K562 (cell line): Measurements from ENCODE around the gene VPS26A. TPM values are rescaled to one million over a fixed set of nuclear protein-coding genes. Genes with fewer than 3 reads are reported as not detected.

Experiments
- ATAC-seq: fragments of 200-7000 bp; cut with Tn5 transposase; 3 replicates; pipeline ENCODE4 v1.9.1; 2020; ENCODE audit warnings: moderate library complexity
- BruUV-seq: library from RNA; stranded (reverse); fragments of 400-500 nt; replicated peaks from 2 replicates; lab custom pipeline; 2021; lab: Mats Ljungman, UMichigan
- CTCF ChIA-PET: fragments of 300-600 bp; formaldehyde crosslinking; extraction: SDS; loops from one replicate; lab custom pipeline; 2021; ENCODE audit warnings: low intra/inter-chr PET ratio; lab: Yijun Ruan, JAX
- POLR2A ChIA-PET: fragments of 300-600, 350-650 bp; sonication (Branson Sonifier 250); formaldehyde crosslinking; extraction: SDS; loops from one replicate; lab custom pipeline; 2021; ENCODE audit warnings: antibody characterized with exemption, inconsistent platforms; lab: Yijun Ruan, JAX
- DNase-seq, 4 experiments: peaks; one replicate each; pipeline versions ENCODE4 v3.0.0 to v3.0.0-alpha.2; 2011 to 2018; ENCODE audit warnings: low spot score in 3 of 4, mixed read lengths in 3 of 4; ENCODE audit errors: extremely low read depth in 1 of 4
- FAIRE-seq: peaks from 2 replicates; lab custom pipeline; 2011; peaks lifted over from hg19 to GRCh38; lab: Jason Lieb, UNC
- H2AFZ ChIP-seq: 2 replicates; pipeline ENCODE4 v1.6.0; 2011; ENCODE audit warnings: low read depth, low read length, control low read depth, inconsistent platforms
- H3K27ac ChIP-seq: fragments of 200-600 bp; 3 replicates; pipeline ENCODE4 v1.8.0; 2011; ENCODE audit warnings: low read depth, mild to moderate bottlenecking, control low read depth, inconsistent platforms, low read length, moderate library complexity, mixed read lengths; ENCODE audit errors: extremely low read depth
- H3K27me3 ChIP-seq, 2 experiments: fragments of 300-600 bp in 1 of 2; 2 replicates in 1 of 2; 3 replicates in 1 of 2; pipeline versions ENCODE4 v1.6.0 to v1.8.0; 2011; ENCODE audit warnings: inconsistent platforms in 2 of 2, low read length in 2 of 2, mild to moderate bottlenecking in 1 of 2, mixed read lengths in 1 of 2, moderate library complexity in 1 of 2; ENCODE audit not compliant: control insufficient read depth in 2 of 2, insufficient read depth in 2 of 2
- H3K36me3 ChIP-seq: fragments of 300-600 bp; 3 replicates; pipeline ENCODE4 v1.8.0; 2011; ENCODE audit warnings: mild to moderate bottlenecking, low read length, inconsistent platforms; ENCODE audit not compliant: control insufficient read depth, insufficient read depth
- H3K4me1 ChIP-seq, 2 experiments: fragments of 200-600 bp in 1 of 2; replicated peaks in 1 of 2; 2 replicates in 1 of 2; 3 replicates in 1 of 2; pipeline versions ENCODE4 v1.5.1 to v1.8.0; 2011; ENCODE audit warnings: inconsistent platforms in 2 of 2, low read length in 2 of 2, mild to moderate bottlenecking in 1 of 2, mixed read lengths in 1 of 2, moderate library complexity in 1 of 2; ENCODE audit not compliant: control insufficient read depth in 2 of 2, insufficient read depth in 2 of 2
- H3K4me2 ChIP-seq: 2 replicates; pipeline ENCODE4 v1.6.1; 2011; ENCODE audit warnings: low read length, control low read depth, inconsistent platforms, mixed read lengths; ENCODE audit not compliant: insufficient read depth
- H3K4me3 ChIP-seq: fragments of 200-600 bp; sonication (generic), shearing (Covaris generic); 2 replicates; pipeline ENCODE4 v1.5.1; 2016; ENCODE audit warnings: control low read depth, inconsistent platforms
- H3K79me2 ChIP-seq: fragments of 200-600 bp; 3 replicates; pipeline ENCODE4 v1.8.0; 2011; ENCODE audit warnings: low read length, inconsistent platforms; ENCODE audit not compliant: control insufficient read depth, insufficient read depth
- H3K9ac ChIP-seq, 2 experiments: 2 replicates each; pipeline versions ENCODE4 v1.6.0 to v1.6.1; 2011; ENCODE audit warnings: low read depth in 2 of 2, low read length in 2 of 2, control low read depth in 1 of 2, inconsistent platforms in 1 of 2, mild to moderate bottlenecking in 1 of 2, mixed read lengths in 1 of 2; ENCODE audit not compliant: insufficient read depth in 1 of 2
- H3K9me1 ChIP-seq: one replicate; pipeline ENCODE4 v1.6.0; 2011; ENCODE audit warnings: inconsistent platforms, mild to moderate bottlenecking, low read length, moderate library complexity; ENCODE audit not compliant: control insufficient read depth, insufficient read depth
- H3K9me3 ChIP-seq: replicated peaks from 2 replicates; pipeline ENCODE4 v1.5.1; 2011; ENCODE audit warnings: low read depth, low read length, inconsistent platforms; ENCODE audit not compliant: control insufficient read depth, insufficient read depth
- H4K20me1 ChIP-seq: replicated peaks from 2 replicates; pipeline ENCODE4 v1.6.1; 2011; ENCODE audit warnings: low read length, inconsistent platforms, mixed read lengths; ENCODE audit not compliant: control insufficient read depth, insufficient read depth
- BRCA1 ChIP-seq, 2 experiments: fragments of 450-650 bp in 1 of 2; sonication (generic) in 1 of 2; formaldehyde crosslinking in 1 of 2; IDR thresholded peaks; 2 replicates each; pipeline versions ENCODE4 v1.5.0 to v1.6.1; 2017 to 2020; ENCODE audit warnings: mild to moderate bottlenecking in 1 of 2, missing genetic modification reagents in 1 of 2
- CREB3L1 ChIP-seq: fragments of 450-650 bp; IDR thresholded peaks from 2 replicates; pipeline ENCODE4 v1.6.1; 2014; ENCODE audit warnings: low read depth, mild to moderate bottlenecking, moderate library complexity, borderline replicate concordance
- DNMT1 ChIP-seq: fragments of 450-650 bp; IDR thresholded peaks from 2 replicates; pipeline ENCODE4 v1.6.1; 2016; ENCODE audit warnings: antibody characterized with exemption, mild to moderate bottlenecking
- E2F3 ChIP-seq: fragments of 250-450 bp; sonication (Bioruptor Pico); IDR thresholded peaks from 2 replicates; pipeline ENCODE4 v1.4.0; 2020; ENCODE audit warnings: mild to moderate bottlenecking
- ELF2 ChIP-seq: fragments of 250-450 bp; sonication (Bioruptor Pico); IDR thresholded peaks from 2 replicates; pipeline ENCODE4 v1.5.0; 2021; ENCODE audit warnings: mild to moderate bottlenecking
- FOXA1 ChIP-seq: fragments of 450-650 bp; IDR thresholded peaks from 2 replicates; pipeline ENCODE4 v1.6.1; 2016; ENCODE audit warnings: mild to moderate bottlenecking, borderline replicate concordance
- GATAD2A ChIP-seq: fragments of 450-650 bp; IDR thresholded peaks from 2 replicates; pipeline ENCODE4 v1.6.1; 2017
- HDAC2 ChIP-seq: fragments of 450-650 bp; IDR thresholded peaks from 2 replicates; pipeline ENCODE4 v1.6.1; 2016; ENCODE audit warnings: mild to moderate bottlenecking
- HNRNPLL ChIP-seq: fragments of 200-400 bp; formaldehyde crosslinking; IDR thresholded peaks from 2 replicates; pipeline ENCODE4 v1.6.1; 2017; ENCODE audit warnings: low read length, low read depth, mild to moderate bottlenecking; ENCODE audit not compliant: poor library complexity, severe bottlenecking
- ILK ChIP-seq: fragments of 450-650 bp; IDR thresholded peaks from 2 replicates; pipeline ENCODE4 v1.6.1; 2016; ENCODE audit warnings: missing genetic modification characterization, low read depth, mild to moderate bottlenecking, missing compliant biosample characterization, moderate library complexity, borderline replicate concordance
- KLF16 ChIP-seq: IDR thresholded peaks from 2 replicates; pipeline ENCODE4 v1.6.1; 2016; ENCODE audit warnings: antibody characterized with exemption
- MEF2D ChIP-seq: conservative IDR thresholded peaks from 2 replicates; pipeline ENCODE4 v1.6.1; 2016; ENCODE audit warnings: low read depth, missing genetic modification characterization, missing compliant biosample characterization
- NFYB ChIP-seq: IDR thresholded peaks from 2 replicates; pipeline ENCODE4 v1.6.1; 2011; ENCODE audit warnings: mild to moderate bottlenecking, moderate library complexity; ENCODE audit not compliant: insufficient read length; ENCODE audit errors: extremely low read depth
- TARDBP ChIP-seq: fragments of 450-650 bp; IDR thresholded peaks from 2 replicates; pipeline ENCODE4 v1.6.1; 2016
- ZNF143 ChIP-seq: sonication (generic); formaldehyde crosslinking; IDR thresholded peaks from 2 replicates; pipeline ENCODE4 v1.9.0; 2022; ENCODE audit warnings: mild to moderate bottlenecking, missing genetic modification reagents
- WGBS: fragments of 100-300 bp; shearing (Covaris generic); methylation state at CpG from one replicate; pipeline ENCODE4 v1.1.6; 2016; ENCODE audit warnings: low coverage, mixed read lengths; ENCODE audit not compliant: insufficient coverage; ENCODE audit errors: missing lambda C conversion rate; 5-methylcytosine and 5-hydroxymethylcytosine counted together
- in situ Hi-C: fragments of 300-500 bp; cut with MboI; formaldehyde crosslinking; loops from 4 replicates; pipeline ENCODE4 v1.15.0; 2018; ENCODE audit warnings: inconsistent platforms, mixed read lengths
- intact Hi-C: fragments of 100-400 bp; cut with micrococcal nuclease; formaldehyde crosslinking; loops from 2 replicates; pipeline ENCODE4 v1.14.2; 2022
- polyA plus RNA-seq, 8 experiments: library from polyadenylated mRNA; depleted of rRNA in 4 of 8; stranded (reverse) in 5 of 8; unstranded in 3 of 8; fragments of >200 nt; fragmentation: Nextera tagmentation in 2 of 8; fragmentation: Illumina TruSeq in 1 of 8; extraction: Ambion mirVana in 2 of 8; extraction: Trizol in 1 of 8; gene quantifications; 2 replicates each; pipeline versions ENCODE4 v1.2.1 to v1.2.3, GENCODE V29; 2011 to 2014; ENCODE audit warnings: inconsistent platforms in 1 of 8, missing spikeins in 1 of 8
- total RNA-seq, 7 experiments: library from RNA; depleted of rRNA in 6 of 7; stranded (reverse); fragments of >200 nt in 6 of 7; fragmentation: Illumina TruSeq in 2 of 7; extraction: Trizol in 2 of 7; gene quantifications; 2 replicates each; pipeline versions ENCODE4 v1.2.1 to v1.2.3, GENCODE V29; 2011 to 2021; ENCODE audit warnings: low replicate concordance in 1 of 7

The VPS26A gene
- total and polyA plus RNA-seq, 9 of the 15 experiments (the other 6 are each of a cell fraction or from before 2014, with no cell fraction given), result 47.1 to 137 (median 69.3) TPM

- H3K9me1 ChIP-seq, result no peaks in the 10 kb centered on the region
- POLR2A ChIA-PET, result interaction anchor here (0.8 kb wide), 1 partner anchor 11 kb away, joined by 3 read pairs; no protein-coding TSS in a partner anchor
- no peak for TF ChIP-seq FOXA1
- no peak for ATAC-seq
- intact Hi-C loops (loop anchor here (5.0 kb wide), 1 partner anchor 97 kb away; no protein-coding TSS in a partner anchor), in situ Hi-C loops (no loop called here)
- CTCF ChIA-PET, result no interaction called here
- 0 out of 2 replicates have a peak overlapping the region, but pooled peaks have one; percentile 2 for H2AFZ ChIP-seq
- H3K27me3 ChIP-seq, result no peaks in the 10 kb centered on the region
- H3K79me2 ChIP-seq, result peaks cover 9% of the 10 kb centered on the region
- peaks cover 0 to 8% of the 10 kb centered on the region in 2 experiments; a peak in 3 of 5 replicates for H3K4me1 ChIP-seq
- H3K4me3 ChIP-seq, result no peak overlapping the region
- no peak for DNase-seq
- no peaks in the 10 kb centered on the region for H4K20me1 ChIP-seq
- no peak overlapping the region for H3K4me2 ChIP-seq
- WGBS, result 14% methylated on average over 1 of the region's 1 CpG
- FAIRE-seq, result no peak
- H3K9ac ChIP-seq, result no peak overlapping the region
- H3K27ac ChIP-seq, result no peak overlapping the region
- no peaks in the 10 kb centered on the region for H3K36me3 ChIP-seq
- BruUV-seq, result no TSS peak
- H3K9me3 ChIP-seq, result no peaks in the 10 kb centered on the region
Observed at GRCh38 chr10:69119896-69120295, 4.1 kb upstream of the VPS26A start.

- Histone ChIP-seq H3K9ac (peak overlapping the region; percentile 90 to 98), H3K9me3 (no peaks in the 10 kb centered on the region), H3K4me2 (peak overlapping the region; percentile 86), H3K79me2 (peaks cover 43% of the 10 kb centered on the region), H3K27ac (peak overlapping the region; percentile 90), H3K27me3 (no peaks in the 10 kb centered on the region), H3K36me3 (no peaks in the 10 kb centered on the region), H3K9me1 (no peaks in the 10 kb centered on the region), H3K4me3 (peak overlapping the region; percentile 84), H2AFZ (peak overlapping the region; percentile 90), H4K20me1 (no peaks in the 10 kb centered on the region), H3K4me1 (peaks cover 8 to 10% of the 10 kb centered on the region in 2 experiments; a peak in 3 of 5 replicates)
- WGBS, result under 1% methylated on average over 16 of the region's 16 CpGs
- in situ Hi-C loops (no loop called here), intact Hi-C loops (loop anchor here (2.0 to 5.0 kb wide), 2 partner anchors 29 to 94 kb away; no protein-coding TSS in a partner anchor)
- ATAC-seq (peak; percentile 76), FAIRE-seq (no peak), DNase-seq (peak; percentile 35 to 81 (median 54))
- CTCF ChIA-PET, result interaction anchor here (0.7 to 2.1 kb wide), 4 partner anchors 29 to 285 kb away, joined by 3 to 16 read pairs (median 4); no protein-coding TSS in a partner anchor
- BruUV-seq, result TSS peak; percentile 99
- POLR2A ChIA-PET, result interaction anchor here (0.6 to 1.0 kb wide), 4 partner anchors 137 to 549 kb away, joined by 3 to 4 read pairs (median 3); no protein-coding TSS in a partner anchor
- no peak for TF ChIP-seq ZNF143 (CRISPR knock-in tag)
- no peak for TF ChIP-seq NFYB
- peak; percentile 40; the same call in 1 of the 2 replicates for TF ChIP-seq KLF16
- peak; percentile 39 for TF ChIP-seq HNRNPLL
- TF ChIP-seq BRCA1 (IDR thresholded peaks at IDR 0.05), result no peak
- TF ChIP-seq BRCA1 (CRISPR knock-in tag; IDR thresholded peaks at IDR 0.05), result no peak
- TF ChIP-seq DNMT1, result 0 out of 2 replicates have a peak, but pooled peaks have one; percentile 30
- TF ChIP-seq HDAC2, result peak; percentile 49
- peak; percentile 35; the same call in 1 of the 2 replicates for TF ChIP-seq CREB3L1
- no peak for TF ChIP-seq ILK
- TF ChIP-seq E2F3 (CRISPR knock-in tag), result 0 out of 2 replicates have a peak, but pooled peaks have one; percentile 17
- 0 out of 2 replicates have a peak, but pooled peaks have one; percentile 58 for TF ChIP-seq MEF2D
- 0 out of 2 replicates have a peak, but pooled peaks have one; percentile 25 for TF ChIP-seq ELF2
- no peak for TF ChIP-seq GATAD2A
- 0 out of 2 replicates have a peak, but pooled peaks have one; percentile 26 for TF ChIP-seq TARDBP
Observed at GRCh38 chr10:69123306-69123746, 652 bp upstream of the VPS26A start.
